H1 (cell line): ENCODE data around the gene CAMK2G. TPM values are rescaled to one million over a fixed set of nuclear protein-coding genes. Genes with fewer than 3 reads are reported as not detected.

Experiments
- CTCF ChIA-PET: fragments of 300-600 bp; sonication (Branson Sonifier 250); formaldehyde crosslinking; loops from one replicate; lab custom pipeline; 2021; ENCODE audit not compliant: partially characterized antibody; lab: Charles Lee
- POLR2A ChIA-PET: fragments of 300-600 bp; sonication (Branson Sonifier 250); formaldehyde crosslinking; loops from one replicate; lab custom pipeline; 2021; ENCODE audit warnings: inconsistent platforms; ENCODE audit not compliant: partially characterized antibody; lab: Charles Lee
- DNase-seq, 2 experiments: peaks; one replicate each; pipeline versions ENCODE4 v3.0.0 to v3.0.0-alpha.2; 2010 to 2022; ENCODE audit warnings: low spot score in 2 of 2, low read depth in 1 of 2, mixed read lengths in 1 of 2
- FAIRE-seq: peaks from 2 replicates; lab custom pipeline; 2011; peaks lifted over from hg19 to GRCh38; lab: Jason Lieb, UNC
- H2AFZ ChIP-seq: 2 replicates; pipeline ENCODE4 v1.8.1; 2012; ENCODE audit warnings: low read length, inconsistent platforms
- H2AK5ac ChIP-seq: 2 replicates; pipeline ENCODE4 v1.6.1; 2013; ENCODE audit warnings: low read depth, low read length
- H2BK120ac ChIP-seq: replicated peaks from 2 replicates; pipeline ENCODE3; 2013; ENCODE audit warnings: low read depth, low read length, inconsistent platforms
- H2BK12ac ChIP-seq: 2 replicates; pipeline ENCODE4 v1.6.1; 2013; ENCODE audit warnings: low read depth, low read length
- H2BK15ac ChIP-seq: 2 replicates; pipeline ENCODE4 v1.6.1; 2013; ENCODE audit warnings: low read length
- H2BK20ac ChIP-seq: 2 replicates; pipeline ENCODE4 v1.6.1; 2013; ENCODE audit warnings: low read length
- H2BK5ac ChIP-seq: 2 replicates; pipeline ENCODE4 v1.6.1; 2013; ENCODE audit warnings: low read depth, low read length
- H3K14ac ChIP-seq: 2 replicates; pipeline ENCODE4 v1.6.1; 2013; ENCODE audit warnings: inconsistent platforms; ENCODE audit not compliant: insufficient read length
- H3K18ac ChIP-seq: 2 replicates; pipeline ENCODE4 v1.6.1; 2013; ENCODE audit warnings: low read length; ENCODE audit errors: extremely low read depth
- H3K23ac ChIP-seq: 2 replicates; pipeline ENCODE4 v1.6.1; 2013; ENCODE audit warnings: inconsistent platforms; ENCODE audit not compliant: insufficient read length
- H3K23me2 ChIP-seq: 2 replicates; pipeline ENCODE4 v1.6.1; 2013; ENCODE audit warnings: low read depth, low read length
- H3K27ac ChIP-seq: 2 replicates; pipeline ENCODE4 v1.6.1; 2011; ENCODE audit warnings: low read depth, low read length, inconsistent platforms
- H3K27me3 ChIP-seq, 4 experiments: replicated peaks in 1 of 4; 1 replicate in 1 of 4; 2 replicates in 3 of 4; pipeline versions ENCODE4 v1.6.1 to v1.8.1; 2011 to 2013; ENCODE audit warnings: low read length in 3 of 4, mild to moderate bottlenecking in 3 of 4, inconsistent platforms in 2 of 4, mixed read lengths in 2 of 4, moderate library complexity in 1 of 4; ENCODE audit not compliant: control insufficient read depth in 3 of 4, insufficient read depth in 3 of 4; ENCODE audit errors: extremely low read depth in 1 of 4
- H3K36me3 ChIP-seq, 4 experiments: 2 replicates each; pipeline versions ENCODE4 v1.6.1 to v1.8.1; 2011 to 2013; ENCODE audit warnings: mild to moderate bottlenecking in 4 of 4, low read length in 3 of 4, moderate library complexity in 2 of 4, control low read depth in 1 of 4, inconsistent platforms in 1 of 4; ENCODE audit not compliant: insufficient read depth in 4 of 4, control insufficient read depth in 2 of 4
- H3K4ac ChIP-seq: replicated peaks from 2 replicates; pipeline ENCODE3; 2013; ENCODE audit warnings: low read length, low read depth, mixed read lengths, inconsistent platforms; ENCODE audit not compliant: insufficient read length
- H3K4me1 ChIP-seq, 4 experiments: replicated peaks in 1 of 4; 1 replicate in 1 of 4; 2 replicates in 3 of 4; pipeline versions ENCODE4 v1.6.1 to v1.8.1; 2011 to 2013; ENCODE audit warnings: low read length in 3 of 4, inconsistent platforms in 2 of 4, mixed read lengths in 1 of 4; ENCODE audit not compliant: insufficient read depth in 4 of 4, control insufficient read depth in 3 of 4
- H3K4me2 ChIP-seq, 2 experiments: 2 replicates each; pipeline versions ENCODE4 v1.6.1 to v1.8.1; 2011 to 2013; ENCODE audit warnings: low read depth in 2 of 2, low read length in 2 of 2, control low read depth in 1 of 2, inconsistent platforms in 1 of 2, mild to moderate bottlenecking in 1 of 2; ENCODE audit not compliant: insufficient read depth in 1 of 2
- H3K4me3 ChIP-seq, 4 experiments: fragments of 200-600, 300-600 bp in 1 of 4; sonication (generic), shearing (Covaris generic), sonication (Bioruptor Twin) in 1 of 4; 2 replicates each; pipeline versions ENCODE4 v1.5.1 to v1.8.1; 2011 to 2016; ENCODE audit warnings: low read length in 4 of 4, low read depth in 3 of 4, control low read depth in 2 of 4, inconsistent platforms in 2 of 4, mild to moderate bottlenecking in 2 of 4, mixed read lengths in 1 of 4, moderate library complexity in 1 of 4; ENCODE audit not compliant: insufficient read depth in 2 of 4; ENCODE audit errors: extremely low read depth in 1 of 4
- H3K56ac ChIP-seq: replicated peaks from 2 replicates; pipeline ENCODE3; 2013; ENCODE audit warnings: low read depth, mild to moderate bottlenecking, mixed read lengths, low read length, inconsistent platforms; ENCODE audit not compliant: insufficient read length
- H3K79me1 ChIP-seq: 2 replicates; pipeline ENCODE4 v1.6.1; 2013; ENCODE audit warnings: low read depth, low read length, control low read depth
- H3K79me2 ChIP-seq, 2 experiments: 2 replicates each; pipeline versions ENCODE4 v1.6.1 to v1.8.1; 2012 to 2013; ENCODE audit warnings: low read length in 2 of 2, mild to moderate bottlenecking in 2 of 2, inconsistent platforms in 1 of 2; ENCODE audit not compliant: insufficient read depth in 2 of 2, control insufficient read depth in 1 of 2
- H3K9ac ChIP-seq, 4 experiments: replicated peaks in 1 of 4; 1 replicate in 1 of 4; 2 replicates in 3 of 4; pipeline versions ENCODE4 v1.6.1 to v1.8.1; 2011 to 2013; ENCODE audit warnings: low read depth in 3 of 4, low read length in 3 of 4, control low read depth in 2 of 4, mild to moderate bottlenecking in 2 of 4, moderate library complexity in 2 of 4, inconsistent platforms in 1 of 4; ENCODE audit errors: extremely low read depth in 1 of 4
- H3K9me3 ChIP-seq, 2 experiments: 2 replicates each; pipeline versions ENCODE4 v1.6.1 to v1.8.1; 2012 to 2013; ENCODE audit warnings: mild to moderate bottlenecking in 2 of 2, moderate library complexity in 2 of 2, control low read depth in 1 of 2, inconsistent platforms in 1 of 2, low read depth in 1 of 2, low read length in 1 of 2, mixed read lengths in 1 of 2; ENCODE audit not compliant: insufficient read depth in 2 of 2
- H4K20me1 ChIP-seq, 2 experiments: replicated peaks in 1 of 2; 2 replicates each; pipeline versions ENCODE3 to v1.8.1; 2011 to 2013; ENCODE audit warnings: inconsistent platforms in 2 of 2, low read length in 2 of 2, mild to moderate bottlenecking in 1 of 2; ENCODE audit not compliant: insufficient read depth in 2 of 2, control insufficient read depth in 1 of 2
- H4K5ac ChIP-seq: 2 replicates; pipeline ENCODE4 v1.6.1; 2013; ENCODE audit warnings: low read length, low read depth, mixed read lengths, inconsistent platforms; ENCODE audit not compliant: insufficient read length
- H4K8ac ChIP-seq: 2 replicates; pipeline ENCODE4 v1.8.0; 2013; ENCODE audit warnings: mild to moderate bottlenecking, moderate library complexity, low read length, inconsistent platforms; ENCODE audit not compliant: insufficient read depth; ENCODE audit errors: extremely low read depth
- H4K91ac ChIP-seq: replicated peaks from 2 replicates; pipeline ENCODE3; 2013; ENCODE audit warnings: low read length, mixed read lengths, inconsistent platforms; ENCODE audit not compliant: insufficient read length
- CHD1 ChIP-seq: IDR thresholded peaks from 2 replicates; pipeline ENCODE4 v1.6.1; 2012; ENCODE audit warnings: low read depth, low read length, improper control_type of control experiment
- EZH2 ChIP-seq: fragments of 200-600 bp; sonication (generic); IDR thresholded peaks from 2 replicates; pipeline ENCODE4 v1.7.1; 2012; ENCODE audit warnings: low read depth, mild to moderate bottlenecking, moderate library complexity, low read length, inconsistent platforms; ENCODE audit not compliant: severe bottlenecking
- HDAC2 ChIP-seq, 2 experiments: fragments of 300-600 bp in 1 of 2; sonication (generic) in 1 of 2; IDR thresholded peaks; 2 replicates each; pipeline ENCODE4 v1.6.1; 2011 to 2012; ENCODE audit warnings: low read depth in 2 of 2, low read length in 2 of 2, mild to moderate bottlenecking in 2 of 2, moderate library complexity in 2 of 2, borderline replicate concordance in 1 of 2, inconsistent platforms in 1 of 2
- POLR2AphosphoS5 ChIP-seq: IDR thresholded peaks from 2 replicates; pipeline ENCODE4 v1.6.1; 2011; ENCODE audit warnings: low read depth, low read length
- RFX5 ChIP-seq: IDR thresholded peaks from 2 replicates; pipeline ENCODE4 v1.6.1; 2011; ENCODE audit warnings: low read depth, low read length, improper control_type of control experiment, borderline replicate concordance
- TEAD4 ChIP-seq: IDR thresholded peaks from 2 replicates; pipeline ENCODE4 v1.6.1; 2012; ENCODE audit warnings: low read depth, low read length, inconsistent platforms, mixed read lengths
- WGBS, 2 experiments: shearing (Covaris generic) in 1 of 2; methylation state at CpG; one replicate each; pipeline versions ENCODE4 v1.1.6 to v1.1.7; 2013 to 2015; ENCODE audit warnings: low lambda C conversion rate in 2 of 2, mixed read lengths in 2 of 2, inconsistent platforms in 1 of 2, low coverage in 1 of 2, missing lambda C conversion rate in 1 of 2; ENCODE audit not compliant: insufficient replicate concordance in 2 of 2, insufficient coverage in 1 of 2, insufficient read length in 1 of 2; ENCODE audit errors: extremely low coverage in 1 of 2, missing lambda C conversion rate in 1 of 2; 5-methylcytosine and 5-hydroxymethylcytosine counted together
- polyA plus RNA-seq, 7 experiments: library from polyadenylated mRNA; depleted of rRNA in 3 of 7; stranded (reverse) in 5 of 7; unstranded in 2 of 7; fragments of >200 nt in 5 of 7; fragments of 200-250 nt in 2 of 7; gene quantifications; 1 replicate in 5 of 7; 2 replicates in 1 of 7; 4 replicates in 1 of 7; pipeline versions ENCODE4 v1.2.1 to v1.2.3, GENCODE V29; 2011 to 2013; ENCODE audit warnings: missing spikeins in 2 of 7, mixed read lengths in 2 of 7
- total RNA-seq: library from RNA; stranded (reverse); fragmentation: NEBNext Ultra II Directional; extraction: Animal tissue kit (Norgen Biotek cat#: 25700); gene quantifications from 2 replicates; pipeline ENCODE4 v1.2.1, GENCODE V29; 2021

Gene CAMK2G
- total and polyA plus RNA-seq, 2 of the 8 experiments (the other 6 are each of a cell fraction or from before 2014, with no cell fraction given), result 28.9 to 31.7 TPM

DNA sequence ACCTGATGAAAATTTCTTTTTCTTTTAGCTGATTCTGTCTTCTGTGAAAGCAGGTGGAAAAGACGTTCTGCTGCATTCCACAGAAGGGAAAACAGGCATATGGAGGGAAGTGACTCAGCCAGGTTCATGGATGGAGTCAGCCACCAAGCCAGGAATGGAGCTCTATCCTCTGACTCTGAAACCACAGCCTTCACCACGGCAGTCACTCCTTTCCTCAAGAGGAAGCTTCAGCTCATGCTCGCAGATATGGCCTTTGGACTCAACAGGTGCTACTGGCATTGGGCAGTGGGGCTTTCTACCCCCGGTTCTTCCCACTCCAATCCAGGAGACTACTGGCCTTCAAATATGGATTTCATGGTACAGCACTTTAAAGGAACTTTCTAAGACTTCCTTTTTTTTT is 25.1 kb upstream of the CAMK2G start:
- Histone ChIP-seq H4K91ac (no peak overlapping the region), H3K18ac (no peak overlapping the region), H4K5ac (no peak overlapping the region), H3K4me2 (no peak overlapping the region), H2AFZ (no peak overlapping the region), H3K23me2 (no peaks in the 10 kb centered on the region), H3K9ac (no peak overlapping the region), H2BK120ac (no peak overlapping the region), H2AK5ac (no peak overlapping the region), H3K36me3 (no peaks in the 10 kb centered on the region), H2BK15ac (no peak overlapping the region), H3K9me3 (no peaks in the 10 kb centered on the region), H2BK12ac (no peak overlapping the region), H2BK20ac (no peak overlapping the region), H3K27ac (no peak overlapping the region), H3K4me3 (no peak overlapping the region), H4K8ac (no peak overlapping the region), H3K27me3 (no peaks in the 10 kb centered on the region; a peak in 1 of 7 replicates), H3K56ac (no peak overlapping the region), H2BK5ac (no peak overlapping the region), H3K79me1 (no peaks in the 10 kb centered on the region), H3K23ac (no peak overlapping the region), H3K4ac (no peak overlapping the region), H3K79me2 (no peaks in the 10 kb centered on the region), H3K4me1 (no peaks in the 10 kb centered on the region), H4K20me1 (no peaks in the 10 kb centered on the region), H3K14ac (no peak overlapping the region)
- TF ChIP-seq POLR2AphosphoS5, result no peak
- TF ChIP-seq HDAC2 (IDR thresholded peaks at IDR 0.05; ENCODE audit: borderline replicate concordance in 1 of 2, low read depth in 2 of 2, low read length in 2 of 2), result no peak
- no peak for TF ChIP-seq TEAD4
- TF ChIP-seq RFX5, result no peak
- no peak for TF ChIP-seq EZH2
- no peak for TF ChIP-seq CHD1
- WGBS, 2 experiments, result 91% methylated on average over 4 of the region's 4 CpGs; no CpG with 5 or more reads in 1 of the 2 experiments
- ChIA-PET POLR2A (interaction anchor here (0.7 to 2.0 kb wide), 6 partner anchors 9 to 67 kb away, joined by 3 to 6 read pairs (median 4); no protein-coding TSS in a partner anchor), CTCF (interaction anchor here (0.8 to 27.0 kb wide), 6 partner anchors 13 to 182 kb away, joined by 3 to 681 read pairs (median 8); no protein-coding TSS in a partner anchor)
- no peak for DNase-seq
- FAIRE-seq, result no peak
